HepG2 (cell line): ENCODE measurements around the gene NAB2. TPM values are rescaled to one million over a fixed set of nuclear protein-coding genes. Genes with fewer than 3 reads are reported as not detected.
A peak's percentile ranks its signal among the peaks of the same experiment; 100 is the strongest.

Source experiments
- ASH2L ChIP-seq: fragments of 300-600, 200-600 bp; sonication (generic); IDR thresholded peaks from 2 replicates; pipeline ENCODE4 v1.7.0; 2017; ENCODE audit warnings: low read depth, mild to moderate bottlenecking, moderate library complexity, mixed read lengths, low read length; ENCODE audit not compliant: insufficient read length
- DPF2 ChIP-seq: sonication (generic); formaldehyde crosslinking; IDR thresholded peaks from 2 replicates; pipeline ENCODE4 v1.4.0; 2020; ENCODE audit warnings: mild to moderate bottlenecking, low read depth, missing genetic modification reagents, borderline replicate concordance
- EP300 ChIP-seq, 3 experiments: sonication (generic) in 1 of 3; formaldehyde crosslinking in 1 of 3; IDR thresholded peaks; 2 replicates each; pipeline versions ENCODE4 v1.5.1 to v1.6.1; 2011 to 2020; ENCODE audit warnings: low read depth in 2 of 3, low read length in 2 of 3, borderline replicate concordance in 1 of 3, improper control_type of control experiment in 1 of 3, mild to moderate bottlenecking in 1 of 3, missing genetic modification reagents in 1 of 3, moderate library complexity in 1 of 3
- HHEX ChIP-seq: IDR thresholded peaks from 2 replicates; pipeline ENCODE4 v1.6.1; 2016; ENCODE audit warnings: control low read depth
- NFE2L2 ChIP-seq: fragments of 150-350 bp; IDR thresholded peaks from 2 replicates; pipeline ENCODE4 v1.6.1; 2014; ENCODE audit warnings: low read length
- PITX1 ChIP-seq: sonication (generic); formaldehyde crosslinking; IDR thresholded peaks from 2 replicates; pipeline ENCODE4 v1.5.1; 2020; ENCODE audit warnings: mild to moderate bottlenecking, missing genetic modification reagents
- SAP130 ChIP-seq: IDR thresholded peaks from 2 replicates; pipeline ENCODE4 v1.6.1; 2016; ENCODE audit warnings: low read depth
- TCF7L2 ChIP-seq: IDR thresholded peaks from 2 replicates; pipeline ENCODE4 v1.6.1; 2011; ENCODE audit warnings: mild to moderate bottlenecking, low read depth, low read length, moderate library complexity
- ZNF772 ChIP-seq: sonication (generic); formaldehyde crosslinking; IDR thresholded peaks from 2 replicates; pipeline ENCODE4 v1.5.0; 2020; ENCODE audit warnings: mild to moderate bottlenecking, missing genetic modification reagents
- ZNF788 ChIP-seq: sonication (generic); formaldehyde crosslinking; IDR thresholded peaks from 2 replicates; pipeline ENCODE4 v1.5.0; 2020; ENCODE audit warnings: mild to moderate bottlenecking, missing genetic modification reagents, borderline replicate concordance
- polyA plus RNA-seq, 8 experiments: library from polyadenylated mRNA; depleted of rRNA in 3 of 8; stranded (reverse) in 7 of 8; unstranded in 1 of 8; fragments of >200 nt; fragmentation: Illumina TruSeq in 4 of 8; extraction: Trizol in 4 of 8; gene quantifications; 2 replicates each; pipeline versions ENCODE4 v1.2.1 to v1.2.3, GENCODE V29; 2011 to 2016; ENCODE audit warnings: low read depth in 4 of 8, missing spikeins in 1 of 8, mixed read lengths in 1 of 8; ENCODE audit not compliant: insufficient read depth in 1 of 8
- total RNA-seq, 5 experiments: library from RNA; depleted of rRNA; stranded (reverse); fragments of >200 nt; fragmentation: Illumina TruSeq; extraction: Trizol; gene quantifications; 2 replicates each; pipeline ENCODE4 v1.2.3, GENCODE V29; 2016; ENCODE audit warnings: low read depth in 1 of 5
- TF ChIP-seq, protein P1 (sequence below): sonication (generic); formaldehyde crosslinking; IDR thresholded peaks from 2 replicates; pipeline ENCODE4 v1.4.0; 2020; ENCODE audit warnings: low read depth, mild to moderate bottlenecking, missing genetic modification reagents
- TF ChIP-seq, protein P2 (sequence below): sonication (generic); formaldehyde crosslinking; IDR thresholded peaks from 2 replicates; pipeline ENCODE4 v1.5.0; 2020; ENCODE audit warnings: mild to moderate bottlenecking, missing genetic modification reagents, borderline replicate concordance
- TF ChIP-seq, protein P3 (sequence below): sonication (generic); formaldehyde crosslinking; IDR thresholded peaks from 2 replicates; pipeline ENCODE4 v1.4.0; 2020; ENCODE audit warnings: missing genetic modification reagents
- TF ChIP-seq, protein P4 (sequence below): IDR thresholded peaks from 2 replicates; pipeline ENCODE4 v1.6.1; 2016; ENCODE audit warnings: low read depth, control low read depth

NAB2 gene
- total and polyA plus RNA-seq, 2 of the 13 experiments (the other 11 are each of a cell fraction or from before 2014, with no cell fraction given) = 11.7 to 12.9 TPM

DNA sequence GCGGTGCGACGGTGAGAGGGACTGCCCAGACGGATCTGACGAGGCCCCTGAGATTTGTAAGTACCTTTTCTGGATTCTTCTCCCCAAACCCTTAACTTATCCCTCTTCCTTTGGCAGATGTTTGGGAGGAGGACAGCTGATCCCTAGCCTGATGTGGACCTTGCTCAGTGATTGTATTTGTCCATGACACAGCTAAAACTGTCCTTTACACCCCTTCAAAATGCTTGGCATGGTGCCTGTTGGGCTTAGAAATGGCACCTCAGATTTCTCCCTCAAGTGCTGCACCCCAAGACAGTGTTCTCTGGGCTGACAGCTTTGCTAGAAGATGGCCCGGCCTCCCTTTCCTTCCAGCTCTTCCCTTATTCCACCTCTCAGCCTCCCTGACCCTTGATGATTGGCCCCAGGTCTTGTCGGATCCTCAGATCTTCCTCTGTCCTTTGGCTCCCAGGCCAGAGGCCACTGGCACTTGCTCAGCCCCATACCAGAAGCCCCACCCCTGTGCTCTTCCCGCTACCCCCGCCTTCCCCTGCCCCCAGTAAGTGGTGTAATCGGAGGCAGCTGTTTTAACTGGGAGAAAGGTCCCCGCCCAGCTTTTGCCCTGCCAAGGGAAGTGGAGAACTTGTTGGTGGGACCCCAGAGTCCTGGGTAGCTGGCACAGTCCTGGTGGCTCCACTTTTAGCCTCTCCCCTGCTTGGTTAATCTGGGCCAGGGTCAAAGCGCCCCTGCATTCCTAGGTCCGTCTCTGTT, 49.8 kb downstream of the NAB2 start (continued):
- TF ChIP-seq EP300 (IDR thresholded peaks at IDR 0.05; ENCODE audit: low read depth in 2 of 2, low read length in 2 of 2) (peak in 1 of 2 experiments; percentile 53; a peak in 1 of 4 replicates), EP300 (CRISPR knock-in tag; IDR thresholded peaks at IDR 0.05; ENCODE audit: borderline replicate concordance) (no peak), PITX1 (CRISPR knock-in tag) (0 out of 2 replicates have a peak, but pooled peaks have one; percentile 29), NFE2L2 (peak; percentile 86), TCF7L2 (peak; percentile 40; the same call in 1 of the 2 replicates), HHEX (CRISPR knock-in tag) (0 out of 2 replicates have a peak, but pooled peaks have one; percentile 17), ZNF772 (CRISPR knock-in tag) (0 out of 2 replicates have a peak, but pooled peaks have one; percentile 20), ASH2L (peak; percentile 86), DPF2 (CRISPR knock-in tag) (peak; percentile 61), ZNF788 (CRISPR knock-in tag) (peak; percentile 50; the same call in 1 of the 2 replicates), SAP130 (CRISPR knock-in tag) (peak; percentile 51)
- TF ChIP-seq, protein P1, sequence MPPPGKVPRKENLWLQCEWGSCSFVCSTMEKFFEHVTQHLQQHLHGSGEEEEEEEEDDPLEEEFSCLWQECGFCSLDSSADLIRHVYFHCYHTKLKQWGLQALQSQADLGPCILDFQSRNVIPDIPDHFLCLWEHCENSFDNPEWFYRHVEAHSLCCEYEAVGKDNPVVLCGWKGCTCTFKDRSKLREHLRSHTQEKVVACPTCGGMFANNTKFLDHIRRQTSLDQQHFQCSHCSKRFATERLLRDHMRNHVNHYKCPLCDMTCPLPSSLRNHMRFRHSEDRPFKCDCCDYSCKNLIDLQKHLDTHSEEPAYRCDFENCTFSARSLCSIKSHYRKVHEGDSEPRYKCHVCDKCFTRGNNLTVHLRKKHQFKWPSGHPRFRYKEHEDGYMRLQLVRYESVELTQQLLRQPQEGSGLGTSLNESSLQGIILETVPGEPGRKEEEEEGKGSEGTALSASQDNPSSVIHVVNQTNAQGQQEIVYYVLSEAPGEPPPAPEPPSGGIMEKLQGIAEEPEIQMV = no peak
- TF ChIP-seq, protein P2, sequence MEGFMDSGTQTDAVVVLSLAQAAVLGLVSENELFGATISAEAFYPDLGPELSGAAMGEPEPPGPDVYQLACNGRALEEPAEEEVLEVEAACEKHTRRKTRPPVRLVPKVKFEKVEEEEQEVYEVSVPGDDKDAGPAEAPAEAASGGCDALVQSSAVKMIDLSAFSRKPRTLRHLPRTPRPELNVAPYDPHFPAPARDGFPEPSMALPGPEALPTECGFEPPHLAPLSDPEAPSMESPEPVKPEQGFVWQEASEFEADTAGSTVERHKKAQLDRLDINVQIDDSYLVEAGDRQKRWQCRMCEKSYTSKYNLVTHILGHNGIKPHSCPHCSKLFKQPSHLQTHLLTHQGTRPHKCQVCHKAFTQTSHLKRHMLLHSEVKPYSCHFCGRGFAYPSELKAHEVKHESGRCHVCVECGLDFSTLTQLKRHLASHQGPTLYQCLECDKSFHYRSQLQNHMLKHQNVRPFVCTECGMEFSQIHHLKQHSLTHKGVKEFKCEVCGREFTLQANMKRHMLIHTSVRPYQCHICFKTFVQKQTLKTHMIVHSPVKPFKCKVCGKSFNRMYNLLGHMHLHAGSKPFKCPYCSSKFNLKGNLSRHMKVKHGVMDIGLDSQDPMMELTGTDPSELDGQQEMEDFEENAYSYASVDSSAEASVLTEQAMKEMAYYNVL (CRISPR knock-in tag) = peak; percentile 84
- TF ChIP-seq, protein P3, sequence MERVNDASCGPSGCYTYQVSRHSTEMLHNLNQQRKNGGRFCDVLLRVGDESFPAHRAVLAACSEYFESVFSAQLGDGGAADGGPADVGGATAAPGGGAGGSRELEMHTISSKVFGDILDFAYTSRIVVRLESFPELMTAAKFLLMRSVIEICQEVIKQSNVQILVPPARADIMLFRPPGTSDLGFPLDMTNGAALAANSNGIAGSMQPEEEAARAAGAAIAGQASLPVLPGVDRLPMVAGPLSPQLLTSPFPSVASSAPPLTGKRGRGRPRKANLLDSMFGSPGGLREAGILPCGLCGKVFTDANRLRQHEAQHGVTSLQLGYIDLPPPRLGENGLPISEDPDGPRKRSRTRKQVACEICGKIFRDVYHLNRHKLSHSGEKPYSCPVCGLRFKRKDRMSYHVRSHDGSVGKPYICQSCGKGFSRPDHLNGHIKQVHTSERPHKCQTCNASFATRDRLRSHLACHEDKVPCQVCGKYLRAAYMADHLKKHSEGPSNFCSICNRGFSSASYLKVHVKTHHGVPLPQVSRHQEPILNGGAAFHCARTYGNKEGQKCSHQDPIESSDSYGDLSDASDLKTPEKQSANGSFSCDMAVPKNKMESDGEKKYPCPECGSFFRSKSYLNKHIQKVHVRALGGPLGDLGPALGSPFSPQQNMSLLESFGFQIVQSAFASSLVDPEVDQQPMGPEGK = peak; percentile 84
- TF ChIP-seq, protein P4, sequence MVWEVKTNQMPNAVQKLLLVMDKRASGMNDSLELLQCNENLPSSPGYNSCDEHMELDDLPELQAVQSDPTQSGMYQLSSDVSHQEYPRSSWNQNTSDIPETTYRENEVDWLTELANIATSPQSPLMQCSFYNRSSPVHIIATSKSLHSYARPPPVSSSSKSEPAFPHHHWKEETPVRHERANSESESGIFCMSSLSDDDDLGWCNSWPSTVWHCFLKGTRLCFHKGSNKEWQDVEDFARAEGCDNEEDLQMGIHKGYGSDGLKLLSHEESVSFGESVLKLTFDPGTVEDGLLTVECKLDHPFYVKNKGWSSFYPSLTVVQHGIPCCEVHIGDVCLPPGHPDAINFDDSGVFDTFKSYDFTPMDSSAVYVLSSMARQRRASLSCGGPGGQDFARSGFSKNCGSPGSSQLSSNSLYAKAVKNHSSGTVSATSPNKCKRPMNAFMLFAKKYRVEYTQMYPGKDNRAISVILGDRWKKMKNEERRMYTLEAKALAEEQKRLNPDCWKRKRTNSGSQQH = 0 out of 2 replicates have a peak, but pooled peaks have one; percentile 52
